ENCODE measurements around the gene PROX1.

DNA sequence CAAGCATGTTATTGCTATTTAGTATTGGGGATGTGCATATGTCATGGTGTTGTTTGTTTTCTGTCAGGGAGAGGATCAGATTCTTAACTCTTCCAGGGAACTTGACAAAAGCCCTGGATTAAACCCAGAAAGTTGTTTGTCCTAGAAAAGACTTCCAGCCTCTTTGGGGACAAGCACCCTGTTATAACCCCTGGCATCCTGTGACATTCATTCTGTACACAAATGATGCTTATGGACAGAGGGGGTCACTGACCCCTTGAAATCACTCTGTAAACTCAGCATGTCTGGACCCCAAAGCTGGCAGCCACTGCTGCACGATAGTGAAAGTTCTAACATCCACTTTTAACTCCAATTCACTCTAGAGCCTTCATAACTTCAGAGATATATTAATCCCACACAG, 81.2 kb downstream of the PROX1 start:
- TF ChIP-seq CTCF (IDR thresholded peaks at IDR 0.05; ENCODE audit: low read depth, low read length): no peak
- TF ChIP-seq EZH2phosphoT487 (IDR thresholded peaks at IDR 0.05; ENCODE audit: low read depth): no peak
